Measurements from ENCODE around the gene SH3BP2. TPM values are rescaled to one million over a fixed set of nuclear protein-coding genes. Genes with fewer than 3 reads are reported as not detected.
A peak's percentile ranks its signal among the peaks of the same experiment; 100 is the strongest.

Gene SH3BP2
- total RNA-seq, 6 donors from 2014 or later, result 59.1 to 358 (median 103) TPM

GRCh38 chr4:2798399-2799223 lies 5.7 kb downstream of the SH3BP2 start:
- H3K4me1 ChIP-seq, result peaks cover 95 to 98% (median 97%) of the 10 kb centered on the region in 4 donors
- H3K9me3 ChIP-seq, result no peaks in the 10 kb centered on the region
- no peak for TF ChIP-seq CTCF (IDR thresholded peaks at IDR 0.05)
- TF ChIP-seq POLR2A (IDR thresholded peaks at IDR 0.05), result peak in 1 of 4 donors; percentile 60
- peak in 2 of 4 donors; percentile 57 to 61 for TF ChIP-seq EP300 (IDR thresholded peaks at IDR 0.05)
- peak; percentile 52 to 67 for TF ChIP-seq POLR2AphosphoS5 (IDR thresholded peaks at IDR 0.05)

GRCh38 chr4:2799224-2799911 lies 6.5 kb downstream of the SH3BP2 start:
- TF ChIP-seq EP300 (IDR thresholded peaks at IDR 0.05) (no peak), POLR2A (IDR thresholded peaks at IDR 0.05) (peak in 1 of 4 donors; percentile 8), POLR2AphosphoS5 (IDR thresholded peaks at IDR 0.05) (peak in 1 of 2 donors; percentile 8)
- Histone ChIP-seq H3K4me1 (peaks cover 94 to 98% (median 96%) of the 10 kb centered on the region in 4 donors), H3K27me3 (no peaks in the 10 kb centered on the region), H3K4me3 (peak overlapping the region in 3 of 4 donors; percentile 16 to 49 (median 31)), H3K27ac (peak overlapping the region; percentile 90 to 94 (median 92)), H3K36me3 (no peaks in the 10 kb centered on the region), H3K9me3 (no peaks in the 10 kb centered on the region)
- peak in 1 of 2 donors; percentile 12 for ATAC-seq (ENCODE audit: low FRiP score in 2 of 2)
- DNase-seq, result peak; percentile 64 to 65
- 43 to 57% methylated on average over 2 to 14 of the region's 14 CpGs for WGBS, 2 donors

More at GRCh38 chr4:2798399-2799223, 5.7 kb downstream of the SH3BP2 start:
- no peaks in the 10 kb centered on the region for H3K27me3 ChIP-seq
- 40 to 42% methylated on average over 8 to 28 of the region's 29 CpGs for WGBS, 2 donors
- H3K4me3 ChIP-seq, result peak overlapping the region in 3 of 4 donors; percentile 16 to 49 (median 31)
- no peaks in the 10 kb centered on the region for H3K36me3 ChIP-seq
- peak; percentile 83 to 87 for DNase-seq
- ATAC-seq (ENCODE audit: low FRiP score in 2 of 2), result peak; percentile 44 to 45
- peak overlapping the region; percentile 90 to 94 (median 92) for H3K27ac ChIP-seq

- ATAC-seq (ENCODE audit: low FRiP score in 2 of 2), result peak in 1 of 2 donors; percentile 9
- no peaks in the 10 kb centered on the region for H3K36me3 ChIP-seq
- H3K4me1 ChIP-seq, result peaks cover 94 to 98% (median 96%) of the 10 kb centered on the region in 4 donors
- peak in 3 of 6 experiments; percentile 3 to 28 (median 11) for TF ChIP-seq CTCF (IDR thresholded peaks at IDR 0.05)
- TF ChIP-seq POLR2AphosphoS5 (IDR thresholded peaks at IDR 0.05), result no peak
- H3K27ac ChIP-seq, result peak overlapping the region; percentile 90 to 94 (median 92)
- 47 to 52% methylated on average over 4 to 18 of the region's 23 CpGs for WGBS, 2 donors
- no peaks in the 10 kb centered on the region for H3K27me3 ChIP-seq
- peak overlapping the region in 3 of 4 donors; percentile 16 to 49 (median 31) for H3K4me3 ChIP-seq
- no peaks in the 10 kb centered on the region for H3K9me3 ChIP-seq
- DNase-seq, result peak; percentile 62 to 73
These were observed 7.2 kb downstream of the SH3BP2 start for GRCh38 chr4:2799971-2800690.

- H3K36me3 ChIP-seq, result no peaks in the 10 kb centered on the region
- peak overlapping the region in 3 of 4 donors; percentile 16 to 49 (median 31) for H3K4me3 ChIP-seq
- peaks cover 94 to 98% (median 96%) of the 10 kb centered on the region in 4 donors for H3K4me1 ChIP-seq
- WGBS, 2 donors, result 15 to 18% methylated on average over 9 to 29 of the region's 29 CpGs
- peak overlapping the region; percentile 90 to 94 (median 92) for H3K27ac ChIP-seq
- DNase-seq, result peak; percentile 91 to 92
- no peaks in the 10 kb centered on the region for H3K27me3 ChIP-seq
- no peaks in the 10 kb centered on the region for H3K9me3 ChIP-seq
- TF ChIP-seq POLR2A (IDR thresholded peaks at IDR 0.05) (peak in 1 of 4 donors; percentile 65), CTCF (IDR thresholded peaks at IDR 0.05) (no peak), POLR2AphosphoS5 (IDR thresholded peaks at IDR 0.05) (peak; percentile 28 to 68), EP300 (IDR thresholded peaks at IDR 0.05) (peak in 1 of 4 donors; percentile 15)
- peak; percentile 65 to 79 for ATAC-seq (ENCODE audit: low FRiP score in 2 of 2)
These were observed 8.1 kb downstream of the SH3BP2 start for GRCh38 chr4:2800691-2801596.
